ENCODE results near the gene GNG2. TPM values are rescaled to one million over a fixed set of nuclear protein-coding genes. Genes with fewer than 3 reads are reported as not detected.

GNG2 gene
- total and polyA plus RNA-seq, 5 experiments from 2014 or later = 57.8 to 172 (median 115) TPM

- Mint-ChIP-seq H3K4me1 (peaks cover 24 to 30% (median 28%) of the 10 kb centered on the region in 4 donors), H3K4me3 (no peak overlapping the region), H3K27me3 (peaks cover 4 to 15% (median 9%) of the 10 kb centered on the region in 5 donors), H3K27ac (no peak overlapping the region), H3K36me3 (no peaks in the 10 kb centered on the region), H3K9me3 (no peaks in the 10 kb centered on the region)
- POLR2A ChIA-PET = no interaction called here
- no peak for ATAC-seq
- DNase-seq = no peak
Measured at GRCh38 chr14:52018252-52018651, 157.8 kb downstream of the GNG2 start.

- peak overlapping the region in 2 of 10 donors; percentile 14 to 65 for H3K27ac Mint-ChIP-seq
- H3K4me3 Mint-ChIP-seq = no peak overlapping the region
- ATAC-seq (no peak), DNase-seq (no peak)
- POLR2A ChIA-PET = no interaction called here
- H3K27me3 Mint-ChIP-seq = peaks cover 4 to 15% (median 9%) of the 10 kb centered on the region in 5 donors
- no peaks in the 10 kb centered on the region for H3K9me3 Mint-ChIP-seq
- H3K4me1 Mint-ChIP-seq = peaks cover 24 to 30% (median 27%) of the 10 kb centered on the region in 4 donors
- H3K36me3 Mint-ChIP-seq = no peaks in the 10 kb centered on the region
Measured at GRCh38 chr14:52018970-52019369, 158.6 kb downstream of the GNG2 start.

Other genes starting within 250 kb of the GNG2 start
- gene FRMD6, start 208.7 kb upstream of the GNG2 start, total RNA-seq = 1 to 10 TPM; 4.1 to 4.2 TPM
- under 1 TPM; 0.15 to 0.44 (median 0.38) TPM for gene FRMD6, start 208.7 kb upstream of the GNG2 start, polyA plus RNA-seq
- gene RTRAF, start 128.9 kb downstream of the GNG2 start, total RNA-seq = 100 to 1,000 TPM; 105 to 116 TPM
- gene RTRAF, start 128.9 kb downstream of the GNG2 start, polyA plus RNA-seq = 100 to 1,000 TPM; 166 to 231 (median 203) TPM
- gene NID2, start 208.4 kb downstream of the GNG2 start, total RNA-seq = not detected
- gene NID2, start 208.4 kb downstream of the GNG2 start, polyA plus RNA-seq = under 1 TPM; 0.22 to 0.98 (median 0.62) TPM

All from naive thymus-derived CD8-positive, alpha-beta T cell (primary cell).